Thoracic aorta (tissue), 2 donors: Measurements from ENCODE around the gene LILRB3. TPM values are rescaled to one million over a fixed set of nuclear protein-coding genes. Genes with fewer than 3 reads are reported as not detected.
"Not testable (repeated sequence)": the region's sequence is repeated elsewhere in the genome, so short reads cannot be mapped to it uniquely, and the experiment has no call there.

Experiments
- ATAC-seq: fragments of 150-250 bp; one replicate; pipeline ENCODE4 v1.8.0; 2017; ENCODE audit warnings: low read depth; ENCODE audit not compliant: insufficient number of reproducible peaks, low FRiP score
- DNase-seq: peaks from one replicate; pipeline ENCODE4 v3.0.0-alpha.2; 2020; ENCODE audit warnings: low spot score
- H3K27ac ChIP-seq, 2 donors: fragments of 200-600 bp; sonication (generic); 1 replicate in 1 of 2; 2 replicates in 1 of 2; pipeline ENCODE4 v1.5.1; 2016; ENCODE audit warnings: mild to moderate bottlenecking in 2 of 2, moderate library complexity in 2 of 2
- H3K27me3 ChIP-seq: fragments of 200-600 bp; sonication (generic); replicated peaks from 2 replicates; pipeline ENCODE4 v1.6.0; 2016; ENCODE audit warnings: mild to moderate bottlenecking; ENCODE audit not compliant: insufficient read depth
- H3K36me3 ChIP-seq: fragments of 200-600 bp; sonication (generic); one replicate; pipeline ENCODE4 v1.5.1; 2016
- H3K4me1 ChIP-seq, 2 donors: fragments of 200-600 bp; sonication (generic); 1 replicate in 1 of 2; 2 replicates in 1 of 2; pipeline versions ENCODE4 v1.5.1 to v1.6.0; 2016; ENCODE audit warnings: low read depth in 2 of 2, mild to moderate bottlenecking in 1 of 2; ENCODE audit not compliant: control insufficient read depth in 1 of 2
- H3K4me3 ChIP-seq: fragments of 200-600 bp; sonication (generic); 2 replicates; pipeline ENCODE4 v1.5.1; 2016; ENCODE audit warnings: mild to moderate bottlenecking
- H3K9me3 ChIP-seq: fragments of 200-600 bp; sonication (generic); 2 replicates; pipeline ENCODE4 v1.5.1; 2016
- total RNA-seq, 2 donors: library from RNA; depleted of rRNA; stranded (reverse); fragments of >200 nt; gene quantifications; one replicate each; pipeline versions ENCODE4 v1.1.0 to v1.2.3, GENCODE V29; 2016
- TF ChIP-seq, protein P1 (sequence below): fragments of 200-600 bp; sonication (generic); IDR thresholded peaks from one replicate; pipeline ENCODE4 v1.5.1; 2019; ENCODE audit warnings: antibody characterized with exemption

Gene LILRB3
- total RNA-seq, 2 donors from 2014 or later = 21.9 to 71.5 TPM

DNA sequence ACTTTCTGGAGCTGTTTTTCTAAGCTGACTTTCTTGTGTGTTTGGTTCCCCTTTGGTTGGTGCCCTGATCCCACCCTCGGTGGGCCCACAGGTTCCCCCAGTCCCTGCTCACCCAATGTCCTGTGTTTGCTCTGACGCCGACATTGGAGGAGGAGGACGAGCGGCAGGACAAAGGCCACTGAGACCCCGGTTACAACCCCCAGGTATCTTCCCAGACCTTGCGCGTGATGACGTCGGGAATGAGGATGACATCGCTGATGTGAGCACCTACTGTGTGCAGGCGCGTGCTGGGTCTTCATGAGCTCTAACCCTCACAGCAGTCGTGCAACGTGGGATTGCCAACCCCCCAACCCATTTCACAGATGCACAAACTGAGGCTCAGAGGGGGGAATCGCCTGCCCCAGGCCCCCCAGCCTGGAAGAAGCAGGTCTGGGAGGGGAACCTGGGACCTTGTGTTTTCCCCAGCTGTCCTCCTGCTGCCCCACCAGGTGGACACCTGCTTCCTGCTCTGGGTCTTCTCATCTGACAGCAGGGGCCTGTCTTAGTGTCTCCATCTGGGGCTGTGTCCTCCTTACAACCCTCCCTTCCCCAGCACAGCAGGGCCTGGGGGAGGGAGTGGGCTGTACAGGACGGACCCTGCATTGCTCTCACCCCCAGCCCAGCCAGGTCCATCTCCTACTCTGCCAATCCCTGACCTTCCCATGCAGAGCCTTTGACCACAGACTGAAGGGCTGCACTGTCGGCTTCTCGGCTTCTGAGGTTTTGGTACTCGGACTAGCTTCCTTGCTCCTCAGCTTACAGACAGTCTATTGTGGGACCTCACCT is 24.5 kb upstream of the LILRB3 start:
- Histone ChIP-seq H3K4me3 (no peak overlapping the region), H3K27ac (no peak overlapping the region), H3K36me3 (no peaks in the 10 kb centered on the region), H3K27me3 (no peaks in the 10 kb centered on the region), H3K9me3 (no peaks in the 10 kb centered on the region), H3K4me1 (no peaks in the 10 kb centered on the region)
- TF ChIP-seq, protein P1, sequence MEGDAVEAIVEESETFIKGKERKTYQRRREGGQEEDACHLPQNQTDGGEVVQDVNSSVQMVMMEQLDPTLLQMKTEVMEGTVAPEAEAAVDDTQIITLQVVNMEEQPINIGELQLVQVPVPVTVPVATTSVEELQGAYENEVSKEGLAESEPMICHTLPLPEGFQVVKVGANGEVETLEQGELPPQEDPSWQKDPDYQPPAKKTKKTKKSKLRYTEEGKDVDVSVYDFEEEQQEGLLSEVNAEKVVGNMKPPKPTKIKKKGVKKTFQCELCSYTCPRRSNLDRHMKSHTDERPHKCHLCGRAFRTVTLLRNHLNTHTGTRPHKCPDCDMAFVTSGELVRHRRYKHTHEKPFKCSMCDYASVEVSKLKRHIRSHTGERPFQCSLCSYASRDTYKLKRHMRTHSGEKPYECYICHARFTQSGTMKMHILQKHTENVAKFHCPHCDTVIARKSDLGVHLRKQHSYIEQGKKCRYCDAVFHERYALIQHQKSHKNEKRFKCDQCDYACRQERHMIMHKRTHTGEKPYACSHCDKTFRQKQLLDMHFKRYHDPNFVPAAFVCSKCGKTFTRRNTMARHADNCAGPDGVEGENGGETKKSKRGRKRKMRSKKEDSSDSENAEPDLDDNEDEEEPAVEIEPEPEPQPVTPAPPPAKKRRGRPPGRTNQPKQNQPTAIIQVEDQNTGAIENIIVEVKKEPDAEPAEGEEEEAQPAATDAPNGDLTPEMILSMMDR = no peak
- ATAC-seq = no peak
- no peak for DNase-seq

DNA sequence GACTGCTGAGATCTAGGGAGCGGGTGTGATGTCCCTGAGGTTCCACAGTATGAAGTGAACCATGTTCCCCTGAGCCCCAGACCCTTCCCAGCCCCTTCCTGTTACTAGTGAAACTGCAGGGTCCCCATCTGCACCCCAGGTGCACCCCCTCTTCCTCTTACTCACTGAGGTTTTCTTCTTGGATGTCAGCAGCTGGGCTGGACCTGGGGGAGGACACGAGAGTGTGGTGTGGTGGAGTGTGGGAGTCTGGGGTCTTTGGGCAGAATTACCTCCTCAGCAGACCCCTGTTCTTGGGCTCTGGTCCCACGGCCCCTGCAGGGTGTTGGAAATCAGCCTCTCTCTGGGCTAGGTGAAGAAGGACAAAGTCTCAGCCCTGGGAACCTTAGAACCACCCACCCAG is 23.1 kb upstream of the LILRB3 start:
- H3K4me1 ChIP-seq = no peaks in the 10 kb centered on the region
- ATAC-seq (no peak), DNase-seq (no peak)
- no peaks in the 10 kb centered on the region for H3K27me3 ChIP-seq
- no peak overlapping the region for H3K27ac ChIP-seq
- H3K4me3 ChIP-seq = no peak overlapping the region
- H3K9me3 ChIP-seq = no peaks in the 10 kb centered on the region
- TF ChIP-seq, protein P1 = no peak
- H3K36me3 ChIP-seq = no peaks in the 10 kb centered on the region

DNA sequence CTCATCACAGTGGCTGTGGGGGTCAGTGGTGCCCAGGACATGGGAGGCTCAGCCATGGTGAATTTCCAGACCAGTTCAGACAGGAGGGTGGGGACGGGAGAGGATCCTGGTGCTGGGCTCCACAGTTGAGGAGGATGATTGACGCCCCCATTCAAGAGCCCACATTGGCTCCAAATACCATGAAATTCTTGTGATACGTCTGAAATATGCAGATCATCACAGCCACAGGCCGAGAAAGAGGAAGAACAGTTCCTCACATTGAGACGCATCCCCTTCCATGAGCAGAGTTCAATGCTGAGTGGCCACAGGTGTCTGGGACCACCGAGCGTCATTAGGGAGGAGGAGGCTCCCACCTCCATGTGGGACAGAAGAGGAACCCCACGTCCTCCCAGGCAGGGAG is 21.0 kb upstream of the LILRB3 start:
- not testable (repeated sequence) for DNase-seq, H3K36me3 ChIP-seq, H3K4me3 ChIP-seq, ATAC-seq, H3K27me3 ChIP-seq, H3K9me3 ChIP-seq, H3K4me1 ChIP-seq, H3K27ac ChIP-seq

DNA sequence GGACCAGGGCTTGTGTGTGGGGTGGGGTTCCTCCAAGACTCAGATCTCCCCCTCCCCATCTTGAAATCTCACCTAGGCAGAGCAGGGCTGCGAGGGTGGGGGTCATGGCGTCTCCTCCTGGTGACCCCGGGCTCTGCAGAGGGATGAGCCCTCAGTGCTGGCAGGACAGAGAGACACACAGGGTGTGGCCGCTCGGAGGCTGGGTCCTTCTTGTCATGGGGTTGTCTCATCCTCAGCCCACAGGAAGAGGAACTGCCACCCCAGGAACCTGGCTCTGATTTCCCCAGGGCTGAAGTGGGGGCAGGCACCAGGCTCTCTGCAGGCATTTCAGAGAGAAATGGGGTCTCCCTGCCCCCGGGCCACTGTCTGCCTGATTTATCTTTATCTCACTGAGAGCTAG is 19.8 kb upstream of the LILRB3 start, which contains the start of gene LILRA6:
LILRA6 (minus strand) TSS at position 145 of the 400 bp plus-strand sequence.
- not testable (repeated sequence) for DNase-seq, H3K27me3 ChIP-seq, ATAC-seq

DNA sequence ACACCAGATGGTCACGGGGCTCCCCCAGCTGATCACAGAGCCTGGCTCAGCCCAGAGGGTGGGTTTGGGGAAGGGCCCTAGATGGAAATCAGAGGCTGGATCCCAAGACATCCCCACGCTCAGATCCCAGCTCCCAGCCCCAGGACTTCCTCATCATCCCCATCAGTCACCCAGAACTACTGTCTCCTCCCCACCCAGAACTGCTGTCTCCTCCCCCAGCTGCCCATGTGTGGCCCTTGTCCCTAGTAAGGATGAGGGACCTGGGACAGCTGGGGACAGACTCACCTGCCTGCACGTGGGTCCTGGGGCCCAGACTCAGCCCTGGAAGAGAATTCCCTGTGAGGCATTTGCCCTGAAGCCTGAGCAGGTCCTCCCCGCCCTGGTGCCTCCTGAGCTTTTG is 19.4 kb upstream of the LILRB3 start:
- not testable (repeated sequence) for H3K27me3 ChIP-seq, ATAC-seq, H3K27ac ChIP-seq, DNase-seq, H3K4me1 ChIP-seq, H3K9me3 ChIP-seq, H3K36me3 ChIP-seq, H3K4me3 ChIP-seq

More for the DNA sequence above, 19.8 kb upstream of the LILRB3 start, which contains the start of gene LILRA6:
- H3K36me3 ChIP-seq, H3K4me3 ChIP-seq, H3K4me1 ChIP-seq, H3K27ac ChIP-seq, H3K9me3 ChIP-seq: not testable (repeated sequence)

DNA sequence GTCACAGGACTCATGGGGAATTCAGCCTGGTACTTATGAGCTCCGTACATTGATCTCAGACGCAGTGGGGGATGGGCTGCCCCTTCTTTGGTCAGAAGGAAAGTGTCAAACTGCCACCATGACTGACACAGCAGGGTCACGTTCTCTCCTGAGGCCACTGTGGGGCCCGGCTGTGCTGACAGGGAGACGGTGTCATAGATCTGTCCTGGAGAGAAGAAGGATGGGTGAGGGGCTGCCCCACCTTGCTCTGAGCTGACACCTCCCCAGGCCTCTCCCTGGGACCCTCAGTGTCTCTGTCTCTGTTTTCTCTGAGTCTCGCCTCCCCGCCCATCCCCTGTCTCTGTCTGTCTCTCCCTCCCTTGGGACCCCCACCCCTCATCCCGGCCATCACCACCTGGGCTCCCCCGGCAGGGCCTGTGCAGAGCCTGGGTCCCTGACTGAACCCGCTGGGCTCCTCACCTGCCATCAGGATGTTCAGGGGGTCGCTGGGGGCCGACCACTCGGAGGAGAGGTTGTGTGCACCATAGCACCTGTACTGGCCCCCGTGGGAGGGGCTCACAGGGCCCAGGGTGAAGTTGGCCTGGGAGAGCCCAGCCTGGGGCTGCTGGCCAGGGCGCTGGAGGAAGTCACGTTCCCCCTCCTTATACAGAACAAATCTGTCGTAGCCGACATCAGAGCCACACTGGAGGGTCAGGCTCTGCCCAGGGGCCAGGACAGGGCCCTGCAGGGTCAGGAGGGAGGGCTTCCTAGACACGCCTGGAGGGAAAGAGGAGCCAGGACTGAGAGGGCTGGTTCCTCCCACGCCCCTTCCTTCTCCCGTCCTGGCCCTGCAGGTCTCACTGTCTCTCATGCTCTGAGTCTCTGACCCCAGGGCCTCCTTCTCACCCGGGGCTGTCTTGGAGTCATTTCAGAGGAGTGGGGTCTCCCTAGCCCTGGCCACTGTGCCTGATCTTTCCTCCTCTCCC is 17.8 kb upstream of the LILRB3 start:
- H3K36me3 ChIP-seq, ATAC-seq, H3K4me3 ChIP-seq, H3K9me3 ChIP-seq, H3K27me3 ChIP-seq, DNase-seq, H3K27ac ChIP-seq, H3K4me1 ChIP-seq: not testable (repeated sequence)

DNA sequence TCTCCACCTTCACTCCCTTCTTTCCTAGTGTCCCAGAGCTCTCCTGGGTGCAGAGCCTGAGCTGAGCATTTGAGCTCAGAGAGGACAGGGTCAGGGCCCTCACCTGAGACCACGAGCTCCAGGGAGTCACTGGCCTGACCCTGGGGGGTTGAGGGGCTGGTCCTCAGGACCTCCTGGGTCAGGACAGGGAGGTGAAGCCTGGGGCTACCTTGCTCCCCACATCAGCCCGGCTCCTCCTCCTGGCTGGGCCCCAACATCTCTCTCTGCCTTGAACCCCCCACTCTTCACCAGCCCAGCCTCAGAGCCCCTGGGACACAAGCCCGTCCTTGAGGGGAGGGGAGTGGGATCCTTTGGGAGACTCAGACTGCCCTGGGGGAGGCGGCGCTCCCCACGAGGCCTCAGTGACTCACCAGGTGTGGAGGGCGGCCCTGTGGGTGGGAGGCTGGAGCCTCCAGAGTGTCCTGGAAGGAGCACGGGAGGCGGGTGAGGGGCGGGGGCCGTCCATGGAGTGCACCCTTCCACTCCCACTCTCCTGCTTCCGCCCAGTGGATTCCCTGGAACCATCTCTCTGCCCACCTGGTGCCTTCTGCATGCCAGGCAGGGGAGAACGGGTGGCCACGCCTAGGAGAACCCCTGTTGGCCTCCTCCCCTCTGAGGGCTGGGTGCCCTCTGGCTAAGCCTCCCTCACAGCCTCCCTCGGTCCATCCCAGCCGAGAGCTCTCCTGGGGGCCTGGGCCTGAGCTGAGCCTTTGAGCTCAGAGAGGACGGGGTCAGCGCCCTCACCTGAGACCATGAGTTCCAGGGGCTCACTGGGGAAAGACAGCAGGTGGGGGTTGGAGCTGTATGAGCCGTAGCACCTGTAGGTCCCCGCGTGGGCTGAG is 16.9 kb upstream of the LILRB3 start:
- DNase-seq, H3K4me1 ChIP-seq, H3K27me3 ChIP-seq, H3K36me3 ChIP-seq, H3K27ac ChIP-seq, H3K9me3 ChIP-seq, H3K4me3 ChIP-seq, ATAC-seq: not testable (repeated sequence)
